Neural progenitor cell (in vitro differentiated cells): ENCODE measurements around the gene MTG2.

ENCODE experiments used
- CTCF ChIP-seq: fragments of 200-600 bp; sonication (generic); IDR thresholded peaks from 2 replicates; pipeline ENCODE4 v1.5.1; 2017; ENCODE audit warnings: antibody characterized with exemption, mild to moderate bottlenecking
- EZH2 ChIP-seq: fragments of 200-600 bp; sonication (generic); IDR thresholded peaks from 2 replicates; pipeline ENCODE4 v1.6.1; 2017; ENCODE audit warnings: antibody characterized with exemption, mild to moderate bottlenecking, moderate library complexity

- no peak for TF ChIP-seq CTCF
- no peak for TF ChIP-seq EZH2
Observed at GRCh38 chr20:62226707-62227590, 44.1 kb downstream of the MTG2 start.
